WTC11 (cell line): ENCODE results near the gene PCDH9. TPM values are rescaled to one million over a fixed set of nuclear protein-coding genes. Genes with fewer than 3 reads are reported as not detected.
A peak's percentile ranks its signal among the peaks of the same experiment; 100 is the strongest.

Experiments used
- ATAC-seq: fragments of 200-7000 bp; cut with Tn5 transposase; 2 replicates; pipeline ENCODE4 v1.10.0; 2021; ENCODE audit warnings: mild to moderate bottlenecking, moderate library complexity
- CTCF ChIA-PET: fragments of 300-600 bp; sonication (Branson Sonifier 250); formaldehyde crosslinking; loops from one replicate; lab custom pipeline; 2021; ENCODE audit warnings: antibody characterized with exemption; lab: Charles Lee
- POLR2A ChIA-PET: fragments of 350-600 bp; sonication (Branson Sonifier 250); formaldehyde crosslinking; loops from one replicate; lab custom pipeline; 2021; ENCODE audit warnings: antibody characterized with exemption; lab: Charles Lee
- DNase-seq: peaks from one replicate; pipeline ENCODE4 v3.0.0; 2021; ENCODE audit warnings: low spot score
- H3K27ac Mint-ChIP-seq: 2 replicates; pipeline ENCODE4 v1.8.0; 2021; ENCODE audit warnings: mixed read lengths
- H3K27me3 Mint-ChIP-seq: 2 replicates; pipeline ENCODE4 v1.8.0; 2021; ENCODE audit warnings: low read depth, mild to moderate bottlenecking, moderate library complexity, mixed read lengths
- H3K36me3 Mint-ChIP-seq: 2 replicates; pipeline ENCODE4 v1.8.0; 2021; ENCODE audit warnings: mixed read lengths
- H3K4me1 Mint-ChIP-seq: 2 replicates; pipeline ENCODE4 v1.8.0; 2022; ENCODE audit warnings: mixed read lengths
- H3K4me3 Mint-ChIP-seq: 2 replicates; pipeline ENCODE4 v1.8.0; 2021; ENCODE audit warnings: mild to moderate bottlenecking, moderate library complexity, mixed read lengths
- H3K9me3 Mint-ChIP-seq: 2 replicates; pipeline ENCODE4 v1.8.0; 2021; ENCODE audit warnings: mixed read lengths
- ATF1 ChIP-seq: sonication (generic); formaldehyde crosslinking; IDR thresholded peaks from 2 replicates; pipeline ENCODE4 v1.8.1; 2023; ENCODE audit warnings: mild to moderate bottlenecking, moderate library complexity, missing genetic modification reagents
- CBFB ChIP-seq: sonication (generic); formaldehyde crosslinking; IDR thresholded peaks from 2 replicates; pipeline ENCODE4 v1.8.1; 2022; ENCODE audit warnings: mild to moderate bottlenecking, low read depth, missing genetic modification reagents
- CREM ChIP-seq: sonication (generic); formaldehyde crosslinking; IDR thresholded peaks from 2 replicates; pipeline ENCODE4 v1.8.1; 2022; ENCODE audit warnings: mild to moderate bottlenecking, missing genetic modification reagents, moderate library complexity
- ELF4 ChIP-seq: sonication (generic); formaldehyde crosslinking; IDR thresholded peaks from 2 replicates; pipeline ENCODE4 v1.8.1; 2022; ENCODE audit warnings: low read depth, mild to moderate bottlenecking, moderate library complexity, missing genetic modification reagents
- EMX1 ChIP-seq: fragments of 250-450 bp; sonication (Bioruptor Pico); IDR thresholded peaks from 2 replicates; pipeline ENCODE4 v1.8.0; 2021; ENCODE audit warnings: mild to moderate bottlenecking
- GRHL2 ChIP-seq: fragments of 250-450 bp; sonication (Bioruptor Pico); IDR thresholded peaks from 2 replicates; pipeline ENCODE4 v1.8.0; 2022; ENCODE audit warnings: mild to moderate bottlenecking, moderate library complexity; ENCODE audit not compliant: insufficient replicate concordance, severe bottlenecking
- HMGA2 ChIP-seq: fragments of 250-450 bp; sonication (Bioruptor Pico); IDR thresholded peaks from 2 replicates; pipeline ENCODE4 v1.4.0; 2021; ENCODE audit warnings: mild to moderate bottlenecking, moderate library complexity
- KAT7 ChIP-seq: sonication (generic); formaldehyde crosslinking; IDR thresholded peaks from 2 replicates; pipeline ENCODE4 v1.8.1; 2023; ENCODE audit warnings: missing genetic modification reagents, mild to moderate bottlenecking, borderline replicate concordance
- NR1H2 ChIP-seq: sonication (generic); formaldehyde crosslinking; IDR thresholded peaks from 2 replicates; pipeline ENCODE4 v1.9.0; 2021; ENCODE audit warnings: mild to moderate bottlenecking, moderate library complexity, missing genetic modification reagents
- PREB ChIP-seq: sonication (generic); formaldehyde crosslinking; IDR thresholded peaks from 2 replicates; pipeline ENCODE4 v1.8.1; 2022; ENCODE audit warnings: mild to moderate bottlenecking, missing genetic modification reagents, moderate library complexity, borderline replicate concordance
- PRRX2 ChIP-seq: fragments of 250-450 bp; sonication (Bioruptor Pico); IDR thresholded peaks from 2 replicates; pipeline ENCODE4 v1.8.0; 2021; ENCODE audit warnings: mild to moderate bottlenecking
- TCF7 ChIP-seq: sonication (generic); formaldehyde crosslinking; IDR thresholded peaks from 2 replicates; pipeline ENCODE4 v1.8.0; 2022; ENCODE audit warnings: mild to moderate bottlenecking, low read depth, missing genetic modification reagents, moderate library complexity
- TEAD4 ChIP-seq: sonication (generic); formaldehyde crosslinking; IDR thresholded peaks from 2 replicates; pipeline ENCODE4 v1.8.0; 2022; ENCODE audit warnings: mild to moderate bottlenecking, missing genetic modification reagents
- ZNF396 ChIP-seq: fragments of 250-450 bp; sonication (Bioruptor Pico); IDR thresholded peaks from 2 replicates; pipeline ENCODE4 v1.8.0; 2021; ENCODE audit warnings: mild to moderate bottlenecking, moderate library complexity, borderline replicate concordance
- ZNF423 ChIP-seq: fragments of 250-450 bp; sonication (Bioruptor Pico); IDR thresholded peaks from 2 replicates; pipeline ENCODE4 v2.1.2; 2022; ENCODE audit warnings: mild to moderate bottlenecking, moderate library complexity
- total RNA-seq: library from RNA; stranded (reverse); gene quantifications from 3 replicates; pipeline ENCODE4 v1.2.3, GENCODE V29; 2021
- TF ChIP-seq, protein P1 (sequence below): sonication (generic); formaldehyde crosslinking; IDR thresholded peaks from 2 replicates; pipeline ENCODE4 v1.8.0; 2023; ENCODE audit warnings: missing genetic modification reagents
- TF ChIP-seq, protein P2 (sequence below): sonication (generic); formaldehyde crosslinking; IDR thresholded peaks from 2 replicates; pipeline ENCODE4 v1.8.1; 2023; ENCODE audit warnings: mild to moderate bottlenecking, missing genetic modification reagents, borderline replicate concordance
- TF ChIP-seq, protein P3 (sequence below): sonication (generic); formaldehyde crosslinking; IDR thresholded peaks from 2 replicates; pipeline ENCODE4 v1.8.1; 2023; ENCODE audit warnings: mild to moderate bottlenecking, missing genetic modification reagents
- TF ChIP-seq, protein P4 (sequence below): fragments of 250-450 bp; sonication (Bioruptor Pico); IDR thresholded peaks from 2 replicates; pipeline ENCODE4 v1.9.0; 2021; ENCODE audit warnings: mild to moderate bottlenecking

PCDH9 gene
- total RNA-seq, 1 experiment from 2014 or later, result 0.48 TPM

DNA sequence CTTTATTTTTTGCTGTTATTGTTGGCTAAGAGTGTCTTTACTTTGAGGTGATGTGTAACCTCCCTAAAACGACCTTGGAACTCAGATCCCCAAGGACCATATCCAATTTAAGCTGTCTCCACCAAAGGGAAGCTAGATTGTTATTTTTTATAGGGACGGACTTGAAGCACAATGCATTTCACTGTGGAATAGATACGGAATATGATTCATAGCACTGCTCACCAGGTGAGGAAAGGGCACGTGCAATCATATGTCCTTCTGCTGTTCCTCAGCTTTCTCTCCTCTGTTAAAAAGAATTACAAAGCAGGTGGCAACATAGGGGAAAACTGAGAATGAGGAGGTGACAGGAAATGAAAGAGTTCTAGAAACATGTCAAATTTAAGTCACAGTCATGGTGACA lies 679.0 kb downstream of the PCDH9 start:
- H3K36me3 Mint-ChIP-seq, result no peaks in the 10 kb centered on the region; the same call in 1 of the 2 replicates
- no peaks in the 10 kb centered on the region for H3K27me3 Mint-ChIP-seq
- no peak for ATAC-seq

DNA sequence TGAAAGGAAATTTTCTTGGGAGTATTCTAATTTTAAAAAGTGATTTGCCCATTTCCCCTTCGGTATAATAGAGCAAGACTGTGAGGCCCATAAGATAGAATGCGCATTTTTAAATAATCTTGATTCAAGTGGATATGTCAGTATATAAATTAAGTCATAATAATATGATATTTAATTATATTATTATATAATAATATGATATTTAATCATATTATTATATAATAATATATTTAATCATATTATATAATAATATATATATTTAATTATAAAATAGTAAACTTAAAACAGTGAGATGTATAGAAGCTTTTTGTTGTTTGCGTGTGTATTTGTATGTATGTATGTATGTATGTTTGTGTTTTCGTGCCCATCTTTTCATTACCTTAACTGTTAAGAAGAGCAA lies 682.5 kb downstream of the PCDH9 start:
- CTCF ChIA-PET, result no interaction called here

More for the DNA sequence above, 679.0 kb downstream of the PCDH9 start:
- no peak for DNase-seq
- Mint-ChIP-seq H3K4me1 (no peaks in the 10 kb centered on the region), H3K9me3 (peaks cover 8% of the 10 kb centered on the region), H3K27ac (no peak overlapping the region), H3K4me3 (no peak overlapping the region)
- ChIA-PET CTCF (no interaction called here), POLR2A (no interaction called here)
- no peak for TF ChIP-seq ZNF423 (CRISPR knock-in tag)
- TF ChIP-seq CREM (CRISPR knock-in tag), result no peak
- TF ChIP-seq HMGA2, result no peak
- TF ChIP-seq, protein P1, sequence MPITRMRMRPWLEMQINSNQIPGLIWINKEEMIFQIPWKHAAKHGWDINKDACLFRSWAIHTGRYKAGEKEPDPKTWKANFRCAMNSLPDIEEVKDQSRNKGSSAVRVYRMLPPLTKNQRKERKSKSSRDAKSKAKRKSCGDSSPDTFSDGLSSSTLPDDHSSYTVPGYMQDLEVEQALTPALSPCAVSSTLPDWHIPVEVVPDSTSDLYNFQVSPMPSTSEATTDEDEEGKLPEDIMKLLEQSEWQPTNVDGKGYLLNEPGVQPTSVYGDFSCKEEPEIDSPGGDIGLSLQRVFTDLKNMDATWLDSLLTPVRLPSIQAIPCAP (CRISPR knock-in tag), result no peak
- TF ChIP-seq PRRX2, result no peak
- TF ChIP-seq PREB (CRISPR knock-in tag), result no peak
- TF ChIP-seq KAT7 (CRISPR knock-in tag), result no peak
- TF ChIP-seq NR1H2, result no peak

DNA sequence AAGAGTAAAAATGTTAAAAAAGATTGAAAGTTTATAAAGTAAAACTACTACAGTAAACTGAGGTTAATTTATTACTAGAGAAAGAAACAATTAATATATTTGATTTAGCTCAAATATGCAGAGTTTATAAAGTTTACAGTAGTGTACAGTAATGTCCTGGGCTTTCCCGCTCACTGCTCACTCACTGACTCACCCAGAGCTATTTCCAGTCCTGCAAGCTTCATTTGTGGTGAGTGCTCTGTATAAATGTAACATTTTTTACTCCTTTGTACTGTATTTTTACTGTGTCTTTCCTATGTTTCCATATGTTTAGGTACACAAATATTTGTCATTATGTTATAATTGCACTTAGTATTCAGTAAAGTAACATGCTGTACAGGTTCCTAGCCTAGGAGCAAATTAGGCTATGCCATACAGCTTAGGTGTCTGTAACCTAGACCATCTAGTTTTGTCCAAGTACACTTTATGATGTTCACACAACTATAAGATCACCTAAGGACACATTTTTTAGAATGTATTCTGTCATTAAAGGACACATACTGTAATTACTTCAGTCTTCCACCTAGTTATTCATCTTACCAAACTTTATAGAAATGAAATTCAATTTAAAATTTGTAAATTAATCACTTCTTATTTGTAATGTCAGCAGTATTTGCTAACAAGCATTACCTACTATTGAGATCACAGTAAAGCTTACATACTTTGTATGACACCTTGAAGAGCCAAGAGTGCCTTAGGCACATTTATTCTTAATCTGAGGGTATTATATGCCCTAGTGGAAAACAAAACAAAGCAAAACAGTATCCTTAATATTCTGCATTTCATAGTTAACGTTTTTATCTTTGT lies 683.4 kb downstream of the PCDH9 start:
- no peak for ATAC-seq
- DNase-seq, result no peak
- Mint-ChIP-seq H3K4me3 (no peak overlapping the region), H3K27ac (no peak overlapping the region), H3K27me3 (no peaks in the 10 kb centered on the region), H3K36me3 (no peaks in the 10 kb centered on the region), H3K9me3 (no peaks in the 10 kb centered on the region), H3K4me1 (peaks cover 2% of the 10 kb centered on the region)
- CTCF ChIA-PET, result no interaction called here
- POLR2A ChIA-PET, result no interaction called here
- no peak for TF ChIP-seq ATF1
- no peak for TF ChIP-seq GRHL2 (CRISPR knock-in tag)
- TF ChIP-seq, protein P2, sequence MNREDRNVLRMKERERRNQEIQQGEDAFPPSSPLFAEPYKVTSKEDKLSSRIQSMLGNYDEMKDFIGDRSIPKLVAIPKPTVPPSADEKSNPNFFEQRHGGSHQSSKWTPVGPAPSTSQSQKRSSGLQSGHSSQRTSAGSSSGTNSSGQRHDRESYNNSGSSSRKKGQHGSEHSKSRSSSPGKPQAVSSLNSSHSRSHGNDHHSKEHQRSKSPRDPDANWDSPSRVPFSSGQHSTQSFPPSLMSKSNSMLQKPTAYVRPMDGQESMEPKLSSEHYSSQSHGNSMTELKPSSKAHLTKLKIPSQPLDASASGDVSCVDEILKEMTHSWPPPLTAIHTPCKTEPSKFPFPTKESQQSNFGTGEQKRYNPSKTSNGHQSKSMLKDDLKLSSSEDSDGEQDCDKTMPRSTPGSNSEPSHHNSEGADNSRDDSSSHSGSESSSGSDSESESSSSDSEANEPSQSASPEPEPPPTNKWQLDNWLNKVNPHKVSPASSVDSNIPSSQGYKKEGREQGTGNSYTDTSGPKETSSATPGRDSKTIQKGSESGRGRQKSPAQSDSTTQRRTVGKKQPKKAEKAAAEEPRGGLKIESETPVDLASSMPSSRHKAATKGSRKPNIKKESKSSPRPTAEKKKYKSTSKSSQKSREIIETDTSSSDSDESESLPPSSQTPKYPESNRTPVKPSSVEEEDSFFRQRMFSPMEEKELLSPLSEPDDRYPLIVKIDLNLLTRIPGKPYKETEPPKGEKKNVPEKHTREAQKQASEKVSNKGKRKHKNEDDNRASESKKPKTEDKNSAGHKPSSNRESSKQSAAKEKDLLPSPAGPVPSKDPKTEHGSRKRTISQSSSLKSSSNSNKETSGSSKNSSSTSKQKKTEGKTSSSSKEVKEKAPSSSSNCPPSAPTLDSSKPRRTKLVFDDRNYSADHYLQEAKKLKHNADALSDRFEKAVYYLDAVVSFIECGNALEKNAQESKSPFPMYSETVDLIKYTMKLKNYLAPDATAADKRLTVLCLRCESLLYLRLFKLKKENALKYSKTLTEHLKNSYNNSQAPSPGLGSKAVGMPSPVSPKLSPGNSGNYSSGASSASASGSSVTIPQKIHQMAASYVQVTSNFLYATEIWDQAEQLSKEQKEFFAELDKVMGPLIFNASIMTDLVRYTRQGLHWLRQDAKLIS (CRISPR knock-in tag), result no peak
- TF ChIP-seq, protein P3, sequence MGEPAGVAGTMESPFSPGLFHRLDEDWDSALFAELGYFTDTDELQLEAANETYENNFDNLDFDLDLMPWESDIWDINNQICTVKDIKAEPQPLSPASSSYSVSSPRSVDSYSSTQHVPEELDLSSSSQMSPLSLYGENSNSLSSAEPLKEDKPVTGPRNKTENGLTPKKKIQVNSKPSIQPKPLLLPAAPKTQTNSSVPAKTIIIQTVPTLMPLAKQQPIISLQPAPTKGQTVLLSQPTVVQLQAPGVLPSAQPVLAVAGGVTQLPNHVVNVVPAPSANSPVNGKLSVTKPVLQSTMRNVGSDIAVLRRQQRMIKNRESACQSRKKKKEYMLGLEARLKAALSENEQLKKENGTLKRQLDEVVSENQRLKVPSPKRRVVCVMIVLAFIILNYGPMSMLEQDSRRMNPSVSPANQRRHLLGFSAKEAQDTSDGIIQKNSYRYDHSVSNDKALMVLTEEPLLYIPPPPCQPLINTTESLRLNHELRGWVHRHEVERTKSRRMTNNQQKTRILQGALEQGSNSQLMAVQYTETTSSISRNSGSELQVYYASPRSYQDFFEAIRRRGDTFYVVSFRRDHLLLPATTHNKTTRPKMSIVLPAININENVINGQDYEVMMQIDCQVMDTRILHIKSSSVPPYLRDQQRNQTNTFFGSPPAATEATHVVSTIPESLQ (CRISPR knock-in tag), result no peak
- TF ChIP-seq EMX1 (CRISPR knock-in tag), result no peak
- TF ChIP-seq HMGA2, result no peak
- TF ChIP-seq ELF4 (CRISPR knock-in tag), result no peak
- TF ChIP-seq CBFB (CRISPR knock-in tag), result no peak
- TF ChIP-seq ZNF396 (CRISPR knock-in tag), result no peak

More for the DNA sequence above, 682.5 kb downstream of the PCDH9 start:
- POLR2A ChIA-PET, result no interaction called here
- TF ChIP-seq TEAD4 (CRISPR knock-in tag) (no peak), HMGA2 (peak; percentile 96), TCF7 (CRISPR knock-in tag) (no peak)
- TF ChIP-seq, protein P4, sequence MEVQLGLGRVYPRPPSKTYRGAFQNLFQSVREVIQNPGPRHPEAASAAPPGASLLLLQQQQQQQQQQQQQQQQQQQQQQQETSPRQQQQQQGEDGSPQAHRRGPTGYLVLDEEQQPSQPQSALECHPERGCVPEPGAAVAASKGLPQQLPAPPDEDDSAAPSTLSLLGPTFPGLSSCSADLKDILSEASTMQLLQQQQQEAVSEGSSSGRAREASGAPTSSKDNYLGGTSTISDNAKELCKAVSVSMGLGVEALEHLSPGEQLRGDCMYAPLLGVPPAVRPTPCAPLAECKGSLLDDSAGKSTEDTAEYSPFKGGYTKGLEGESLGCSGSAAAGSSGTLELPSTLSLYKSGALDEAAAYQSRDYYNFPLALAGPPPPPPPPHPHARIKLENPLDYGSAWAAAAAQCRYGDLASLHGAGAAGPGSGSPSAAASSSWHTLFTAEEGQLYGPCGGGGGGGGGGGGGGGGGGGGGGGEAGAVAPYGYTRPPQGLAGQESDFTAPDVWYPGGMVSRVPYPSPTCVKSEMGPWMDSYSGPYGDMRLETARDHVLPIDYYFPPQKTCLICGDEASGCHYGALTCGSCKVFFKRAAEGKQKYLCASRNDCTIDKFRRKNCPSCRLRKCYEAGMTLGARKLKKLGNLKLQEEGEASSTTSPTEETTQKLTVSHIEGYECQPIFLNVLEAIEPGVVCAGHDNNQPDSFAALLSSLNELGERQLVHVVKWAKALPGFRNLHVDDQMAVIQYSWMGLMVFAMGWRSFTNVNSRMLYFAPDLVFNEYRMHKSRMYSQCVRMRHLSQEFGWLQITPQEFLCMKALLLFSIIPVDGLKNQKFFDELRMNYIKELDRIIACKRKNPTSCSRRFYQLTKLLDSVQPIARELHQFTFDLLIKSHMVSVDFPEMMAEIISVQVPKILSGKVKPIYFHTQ (CRISPR knock-in tag), result no peak
- H3K4me3 Mint-ChIP-seq, result no peak overlapping the region
- peaks cover 5% of the 10 kb centered on the region for H3K9me3 Mint-ChIP-seq
- H3K27ac Mint-ChIP-seq, result no peak overlapping the region
- no peaks in the 10 kb centered on the region for H3K4me1 Mint-ChIP-seq
- ATAC-seq, result no peak
- no peaks in the 10 kb centered on the region for H3K27me3 Mint-ChIP-seq
- H3K36me3 Mint-ChIP-seq, result no peaks in the 10 kb centered on the region; the same call in 1 of the 2 replicates
- DNase-seq, result no peak
